Nucleus accumbens (tissue), 56 donors: ENCODE data around the gene RPL23.
A peak's percentile ranks its signal among the peaks of the same experiment; 100 is the strongest.

Source experiments
- DNase-seq, 56 donors: peaks; one replicate each; lab custom pipeline; 2025; lab: John Stamatoyannopoulos, UW

The RPL23 gene

GRCh38 chr17:38853292-38854219 lies at the start of gene RPL23:
Gene RPL23 (minus strand): TSS chr17:38853721. CDS start chr17:38853710, 11 bp downstream.
- DNase-seq = peak; percentile 42 to 97 (median 87)

GRCh38 chr17:38900978-38901656 lies 47.6 kb upstream of the RPL23 start:
- peak in 12 of 56 donors; percentile 13 to 41 (median 29) for DNase-seq

GRCh38 chr17:38899421-38899820 lies 45.9 kb upstream of the RPL23 start:
- no peak for DNase-seq

GRCh38 chr17:38898812-38899348 lies 45.4 kb upstream of the RPL23 start:
- DNase-seq = no peak

GRCh38 chr17:38898291-38898679 lies 44.8 kb upstream of the RPL23 start:
- no peak for DNase-seq

- DNase-seq = peak in 12 of 56 donors; percentile 12 to 42 (median 30)
These were observed 44.3 kb upstream of the RPL23 start for GRCh38 chr17:38897671-38898290.

GRCh38 chr17:38897176-38897575 lies 43.7 kb upstream of the RPL23 start:
- peak in 3 of 56 donors; percentile 27 to 31 (median 30) for DNase-seq

- no peak for DNase-seq
These were observed 42.9 kb upstream of the RPL23 start for GRCh38 chr17:38896346-38896954.

GRCh38 chr17:38894276-38894675 lies 40.8 kb upstream of the RPL23 start:
- DNase-seq = no peak

- peak in 12 of 56 donors; percentile 15 to 57 (median 24) for DNase-seq
These were observed 40.1 kb upstream of the RPL23 start for GRCh38 chr17:38893607-38894006.

- DNase-seq = no peak
These were observed 39.6 kb upstream of the RPL23 start for GRCh38 chr17:38893113-38893512.

- no peak for DNase-seq
These were observed 39.1 kb upstream of the RPL23 start for GRCh38 chr17:38892620-38893019.

- peak in 2 of 56 donors; percentile 18 to 21 for DNase-seq
These were observed 38.6 kb upstream of the RPL23 start for GRCh38 chr17:38892083-38892482.

GRCh38 chr17:38891441-38891840 lies 37.9 kb upstream of the RPL23 start:
- DNase-seq = no peak

- DNase-seq = no peak
These were observed 36.9 kb upstream of the RPL23 start for GRCh38 chr17:38890410-38890746.

- no peak for DNase-seq
These were observed 36.4 kb upstream of the RPL23 start for GRCh38 chr17:38889745-38890409.

- DNase-seq = no peak
These were observed 35.3 kb upstream of the RPL23 start for GRCh38 chr17:38888842-38889241.

GRCh38 chr17:38886643-38887010 lies 33.1 kb upstream of the RPL23 start:
- no peak for DNase-seq

- peak in 49 of 56 donors; percentile 19 to 86 (median 63) for DNase-seq
These were observed 32.5 kb upstream of the RPL23 start for GRCh38 chr17:38885728-38886642.
